GM12891 (cell line): ENCODE results near the gene SYNE1.

ENCODE experiments used
- PAX5 ChIP-seq: IDR thresholded peaks from 2 replicates; pipeline ENCODE4 v1.6.1; 2011; ENCODE audit warnings: low read length, moderate library complexity, mild to moderate bottlenecking; ENCODE audit not compliant: insufficient read depth, severe bottlenecking
- POLR2A ChIP-seq: IDR thresholded peaks from 2 replicates; pipeline ENCODE4 v1.6.1; 2011; ENCODE audit warnings: low read depth, low read length, control low read depth
- POLR2AphosphoS5 ChIP-seq: IDR thresholded peaks from 2 replicates; pipeline ENCODE4 v1.6.1; 2011; ENCODE audit warnings: low read depth, low read length, control low read depth
- POU2F2 ChIP-seq: IDR thresholded peaks from 2 replicates; pipeline ENCODE4 v1.6.1; 2011; ENCODE audit warnings: low read depth, mild to moderate bottlenecking, control low read depth, low read length, moderate library complexity
- TAF1 ChIP-seq: IDR thresholded peaks from 2 replicates; pipeline ENCODE4 v1.6.1; 2011; ENCODE audit warnings: low read depth, low read length, control low read depth

DNA sequence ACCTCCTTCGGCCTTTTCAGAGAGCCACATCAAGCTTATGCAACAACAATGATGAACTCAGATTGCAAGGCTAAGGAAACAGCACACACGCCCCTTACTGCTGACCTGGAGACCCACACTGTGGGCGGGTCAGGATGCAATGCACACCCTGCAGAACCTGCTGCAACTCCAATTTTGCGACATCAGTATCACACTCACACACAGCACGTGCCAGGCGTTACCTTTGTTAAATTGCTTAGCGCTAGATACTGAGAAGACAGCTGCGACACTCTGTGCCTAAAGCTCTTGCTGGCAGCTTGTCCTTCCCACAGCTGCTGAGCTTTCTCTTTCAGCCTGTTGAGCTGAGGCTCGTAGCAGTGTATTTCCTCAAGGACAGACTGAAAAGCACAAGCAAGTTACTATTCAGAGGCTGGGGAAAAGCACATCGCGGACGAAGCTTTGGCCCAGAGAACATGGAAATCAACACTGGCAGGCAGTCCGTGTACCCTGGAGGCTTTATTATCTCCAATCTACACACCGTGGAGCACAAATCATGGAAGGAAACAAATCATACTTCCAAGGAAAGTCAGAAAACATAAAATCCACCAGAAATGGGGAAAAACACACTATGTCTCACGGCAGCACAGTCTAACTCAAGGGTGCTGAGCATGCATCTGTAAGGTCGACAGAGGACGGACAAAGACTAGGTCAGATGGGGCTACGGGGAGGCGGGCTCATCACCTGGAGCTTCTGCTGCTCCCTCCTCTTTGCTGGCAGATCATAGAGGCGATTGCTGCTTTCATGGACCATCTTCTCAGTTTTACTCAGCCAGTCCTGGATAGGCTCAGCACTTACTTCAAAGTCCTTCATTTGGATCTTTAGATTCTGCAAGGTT is 268.2 kb downstream of the SYNE1 start:
- TF ChIP-seq POLR2A, result no peak
- no peak for TF ChIP-seq POU2F2
- TF ChIP-seq POLR2AphosphoS5, result no peak
- no peak for TF ChIP-seq PAX5
- no peak for TF ChIP-seq TAF1
